A204.1 (cell line): ENCODE data around the gene SUSD6.
"Not testable (repeated sequence)": the region's sequence is repeated elsewhere in the genome, so short reads cannot be mapped to it uniquely, and the experiment has no call there.

Experiments
- FAIRE-seq: peaks from 2 replicates; lab custom pipeline; 2012; peaks lifted over from hg19 to GRCh38; lab: Jason Lieb, UNC

The SUSD6 gene

GRCh38 chr14:69715725-69716477 is 104.5 kb downstream of the SUSD6 start:
- FAIRE-seq, result no peak

- no peak for FAIRE-seq
Measured at GRCh38 chr14:69716478-69717187, 105.2 kb downstream of the SUSD6 start.

- FAIRE-seq, result not testable (repeated sequence)
Measured at GRCh38 chr14:69718614-69719013, 107.2 kb downstream of the SUSD6 start.

- no peak for FAIRE-seq
Measured at GRCh38 chr14:69719501-69719951, 108.1 kb downstream of the SUSD6 start.

GRCh38 chr14:69720912-69721311 is 109.5 kb downstream of the SUSD6 start:
- FAIRE-seq, result no peak

GRCh38 chr14:69726761-69727511 is 115.5 kb downstream of the SUSD6 start:
- FAIRE-seq, result no peak

- FAIRE-seq, result no peak
Measured at GRCh38 chr14:69727860-69728259, 116.5 kb downstream of the SUSD6 start.

GRCh38 chr14:69731919-69732598 is 120.7 kb downstream of the SUSD6 start:
- not testable (repeated sequence) for FAIRE-seq

- FAIRE-seq, result not testable (repeated sequence)
Measured at GRCh38 chr14:69736405-69736804, 125.0 kb downstream of the SUSD6 start.

- FAIRE-seq, result no peak
Measured at GRCh38 chr14:69741055-69741454, 129.7 kb downstream of the SUSD6 start.

- FAIRE-seq, result no peak
Measured at GRCh38 chr14:69749956-69750355, 138.6 kb downstream of the SUSD6 start.

GRCh38 chr14:69750495-69750894 is 139.1 kb downstream of the SUSD6 start:
- no peak for FAIRE-seq

- FAIRE-seq, result no peak
Measured at GRCh38 chr14:69752773-69753172, 141.4 kb downstream of the SUSD6 start.

- FAIRE-seq, result no peak
Measured at GRCh38 chr14:69753860-69754259, 142.5 kb downstream of the SUSD6 start.

- FAIRE-seq, result no peak
Measured at GRCh38 chr14:69754487-69754886, 143.1 kb downstream of the SUSD6 start.

GRCh38 chr14:69755296-69755695 is 143.9 kb downstream of the SUSD6 start:
- no peak for FAIRE-seq

GRCh38 chr14:69755784-69756183 is 144.4 kb downstream of the SUSD6 start:
- FAIRE-seq, result no peak

GRCh38 chr14:69756298-69756697 is 144.9 kb downstream of the SUSD6 start:
- FAIRE-seq, result no peak

- no peak for FAIRE-seq
Measured at GRCh38 chr14:69760810-69761209, 149.4 kb downstream of the SUSD6 start.

GRCh38 chr14:69763761-69764510 is 152.5 kb downstream of the SUSD6 start:
- no peak for FAIRE-seq
